ENCODE results near the gene DNM3.

DNA sequence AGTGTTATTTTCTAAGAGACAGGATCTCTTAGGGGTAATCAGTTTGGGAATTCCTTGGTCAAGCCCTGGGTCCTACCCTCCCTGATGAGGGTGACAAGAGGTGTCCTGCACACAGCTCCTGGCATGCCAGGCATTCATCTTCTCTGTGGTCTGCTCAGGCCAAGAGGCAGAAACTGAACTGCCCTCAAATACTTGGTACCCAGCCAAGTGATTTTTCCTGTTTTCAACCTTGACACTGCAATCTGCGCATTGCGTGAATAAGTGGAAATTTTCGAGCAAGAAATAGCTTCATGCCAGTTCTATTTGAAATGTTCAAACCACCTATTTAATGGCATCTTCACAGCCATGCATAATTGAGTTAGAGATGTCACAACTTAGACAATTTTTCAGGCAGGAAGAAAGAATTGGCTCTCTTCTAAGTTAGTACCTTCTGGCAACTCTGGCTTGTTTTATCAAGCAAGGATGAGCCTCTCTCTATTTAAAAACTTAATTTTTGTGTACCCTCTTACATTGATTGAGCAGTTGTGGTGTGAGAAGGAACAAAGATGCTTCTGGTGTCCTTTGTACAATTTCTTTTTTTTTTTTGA is 27.0 kb downstream of the DNM3 start:
- no peak for TF ChIP-seq PATZ1 (CRISPR knock-in tag; IDR thresholded peaks at IDR 0.05; ENCODE audit: borderline replicate concordance)
- TF ChIP-seq PPARA (CRISPR knock-in tag; IDR thresholded peaks at IDR 0.05; ENCODE audit: borderline replicate concordance), result no peak
- no peak for TF ChIP-seq CSDC2 (CRISPR knock-in tag; IDR thresholded peaks at IDR 0.05)
- no peak for TF ChIP-seq ESRRG (CRISPR knock-in tag; IDR thresholded peaks at IDR 0.05)
- TF ChIP-seq ARNTL (CRISPR knock-in tag; IDR thresholded peaks at IDR 0.05; ENCODE audit: borderline replicate concordance, low read depth), result no peak
- TF ChIP-seq BACH2 (CRISPR knock-in tag; IDR thresholded peaks at IDR 0.05; ENCODE audit: borderline replicate concordance), result no peak
- no peak for TF ChIP-seq GLIS3 (CRISPR knock-in tag; IDR thresholded peaks at IDR 0.05)
- TF ChIP-seq ZNF565 (CRISPR knock-in tag; conservative IDR thresholded peaks at IDR 0.05; ENCODE audit: low read depth), result no peak
- no peak for TF ChIP-seq ZFP30 (CRISPR knock-in tag; IDR thresholded peaks at IDR 0.05)
- no peak for TF ChIP-seq OSR1 (CRISPR knock-in tag; IDR thresholded peaks at IDR 0.05)
- TF ChIP-seq CREB5 (CRISPR knock-in tag; IDR thresholded peaks at IDR 0.05; ENCODE audit: low read depth), result no peak

All from SK-N-SH treated with all-trans-retinoic acid at 6 μM for 48 hours (cell line).